B cell (primary cell): ENCODE data around the gene PTH1R.

Source experiments
- EZH2 ChIP-seq: IDR thresholded peaks from 2 replicates; pipeline ENCODE4 v1.6.1; 2012; ENCODE audit warnings: borderline replicate concordance, low read depth, mild to moderate bottlenecking, moderate library complexity, low read length; ENCODE audit not compliant: insufficient read depth, poor library complexity, severe bottlenecking
- TF ChIP-seq, protein P1 (sequence below): fragments of 200-600 bp; IDR thresholded peaks from one replicate; pipeline ENCODE4 v1.8.0; 2022; ENCODE audit warnings: antibody characterized with exemption, mild to moderate bottlenecking

GRCh38 chr3:46910166-46910760, 32.7 kb downstream of the PTH1R start:
- TF ChIP-seq, protein P1, sequence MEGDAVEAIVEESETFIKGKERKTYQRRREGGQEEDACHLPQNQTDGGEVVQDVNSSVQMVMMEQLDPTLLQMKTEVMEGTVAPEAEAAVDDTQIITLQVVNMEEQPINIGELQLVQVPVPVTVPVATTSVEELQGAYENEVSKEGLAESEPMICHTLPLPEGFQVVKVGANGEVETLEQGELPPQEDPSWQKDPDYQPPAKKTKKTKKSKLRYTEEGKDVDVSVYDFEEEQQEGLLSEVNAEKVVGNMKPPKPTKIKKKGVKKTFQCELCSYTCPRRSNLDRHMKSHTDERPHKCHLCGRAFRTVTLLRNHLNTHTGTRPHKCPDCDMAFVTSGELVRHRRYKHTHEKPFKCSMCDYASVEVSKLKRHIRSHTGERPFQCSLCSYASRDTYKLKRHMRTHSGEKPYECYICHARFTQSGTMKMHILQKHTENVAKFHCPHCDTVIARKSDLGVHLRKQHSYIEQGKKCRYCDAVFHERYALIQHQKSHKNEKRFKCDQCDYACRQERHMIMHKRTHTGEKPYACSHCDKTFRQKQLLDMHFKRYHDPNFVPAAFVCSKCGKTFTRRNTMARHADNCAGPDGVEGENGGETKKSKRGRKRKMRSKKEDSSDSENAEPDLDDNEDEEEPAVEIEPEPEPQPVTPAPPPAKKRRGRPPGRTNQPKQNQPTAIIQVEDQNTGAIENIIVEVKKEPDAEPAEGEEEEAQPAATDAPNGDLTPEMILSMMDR, result no peak
- no peak for TF ChIP-seq EZH2
